NCI-H510A (cell line): ENCODE measurements around the gene MYNN.

Experiments
- DNase-seq: peaks from one replicate; lab custom pipeline; 2025; lab: John Stamatoyannopoulos, UW

Gene MYNN

GRCh38 chr3:169777822-169778221 lies 4.6 kb downstream of the MYNN start:
- no peak for DNase-seq

DNA sequence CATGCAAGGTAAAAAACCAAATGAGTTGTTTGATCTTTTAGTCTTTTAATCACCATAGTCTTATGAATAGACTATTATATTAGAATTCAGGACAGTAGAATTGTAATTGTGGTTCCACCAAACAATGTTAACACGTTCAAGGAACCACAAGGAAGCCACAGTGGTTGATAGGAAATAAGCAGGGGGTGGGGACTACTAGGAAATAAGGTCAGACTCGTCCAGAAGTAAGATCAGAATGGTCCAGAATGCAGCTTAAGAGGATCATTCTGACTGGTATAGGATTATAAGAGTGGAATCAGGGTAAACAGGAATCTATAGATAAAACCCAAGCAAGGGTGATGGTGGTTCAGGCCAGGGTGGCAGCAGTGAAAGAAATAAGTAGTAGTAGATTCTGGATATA lies 7.5 kb downstream of the MYNN start:
- DNase-seq, result no peak

- no peak for DNase-seq
Observed at GRCh38 chr3:169781209-169781855, 8.1 kb downstream of the MYNN start.

DNA sequence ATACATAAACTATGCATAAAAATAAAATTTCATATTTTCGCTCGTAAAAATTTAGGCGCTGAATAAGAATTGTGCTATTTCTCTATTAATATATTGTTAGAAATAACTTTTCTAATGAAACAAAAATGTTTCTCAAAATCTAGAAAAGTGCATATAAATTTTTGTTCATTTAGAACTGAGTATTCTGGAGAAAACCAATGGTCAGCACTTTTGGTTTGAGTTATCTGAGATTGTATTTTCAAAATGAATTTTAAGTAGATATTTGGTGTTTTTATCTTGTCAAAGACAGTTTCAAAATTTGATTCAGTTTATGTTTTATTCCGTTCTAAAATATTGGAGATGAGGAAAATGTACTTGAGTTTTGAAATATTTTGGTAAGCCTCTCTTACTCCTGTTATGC lies 13.9 kb downstream of the MYNN start:
- DNase-seq, result no peak

DNA sequence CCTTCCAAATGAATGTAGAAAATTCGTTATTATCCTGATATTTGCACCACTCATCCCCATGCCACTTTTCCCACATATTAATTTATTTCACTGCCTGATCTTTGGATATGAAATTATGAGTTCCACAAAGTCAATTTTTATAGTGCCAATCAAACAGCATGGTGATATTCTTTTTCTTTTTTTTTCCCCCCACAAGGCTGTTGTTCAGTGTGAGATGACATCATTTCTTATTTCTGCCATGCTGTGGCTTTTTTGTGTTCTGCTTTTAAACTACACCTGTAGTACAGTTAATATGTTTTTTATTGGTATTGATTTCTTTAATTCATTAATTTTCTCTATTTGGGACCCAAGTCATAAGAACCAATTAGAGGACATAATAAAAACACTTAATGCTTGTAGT lies 14.6 kb downstream of the MYNN start:
- no peak for DNase-seq

DNA sequence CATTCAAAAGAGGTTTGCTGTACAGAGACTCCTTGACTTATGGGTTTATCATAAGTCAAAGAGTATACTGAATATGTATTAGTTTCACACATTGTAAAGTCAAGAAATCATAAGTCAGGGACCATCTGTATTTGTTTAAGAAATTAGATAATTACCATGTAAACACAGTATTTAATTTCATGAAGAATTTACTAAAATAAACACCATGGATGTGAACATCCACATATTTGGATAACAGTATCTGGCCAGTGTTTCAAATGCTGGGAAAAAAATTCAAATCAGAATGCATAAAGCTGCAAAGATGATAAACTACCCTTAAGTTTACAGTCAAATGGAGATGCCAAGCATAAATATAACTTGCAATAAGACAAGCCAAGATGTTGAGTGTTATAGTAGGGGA lies 17.0 kb downstream of the MYNN start:
- no peak for DNase-seq

DNA sequence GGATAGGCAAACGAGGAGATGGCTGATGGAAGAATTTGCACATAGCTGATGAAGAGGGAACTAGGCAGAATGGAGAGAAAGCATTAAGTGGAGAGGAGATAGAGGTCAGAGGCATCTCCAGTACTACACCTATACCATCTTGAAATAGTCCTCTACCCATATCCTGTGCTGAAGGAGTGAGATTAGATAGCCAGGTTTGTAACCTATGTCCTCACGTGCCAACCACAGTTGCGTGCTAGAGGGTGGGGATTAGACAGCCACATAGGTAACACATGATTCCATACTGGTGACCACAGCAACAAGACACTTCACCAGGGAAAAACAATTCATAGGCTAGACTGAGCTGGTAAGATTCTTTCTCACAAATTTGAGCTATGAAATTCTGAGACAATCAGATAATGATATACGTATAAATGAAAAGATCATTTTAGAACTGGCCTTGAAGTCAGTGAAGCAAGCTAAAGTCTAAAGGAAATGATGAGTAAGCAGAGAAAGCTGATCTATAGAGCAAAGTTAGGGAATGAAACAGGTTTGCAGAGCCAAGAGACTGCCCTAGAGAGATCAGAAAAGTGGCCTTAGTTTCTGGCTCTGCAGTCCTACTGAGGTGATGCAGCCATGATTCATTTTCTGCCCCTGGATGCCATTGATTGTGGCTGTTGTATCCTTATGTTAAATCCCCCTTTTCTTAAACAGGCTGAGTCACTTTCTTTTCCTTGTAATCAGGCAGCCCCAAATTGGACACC lies 17.7 kb downstream of the MYNN start:
- DNase-seq, result no peak

GRCh38 chr3:169792359-169792758 lies 19.2 kb downstream of the MYNN start:
- DNase-seq, result no peak

- DNase-seq, result no peak
Observed at GRCh38 chr3:169804681-169805080, 31.5 kb downstream of the MYNN start.

DNA sequence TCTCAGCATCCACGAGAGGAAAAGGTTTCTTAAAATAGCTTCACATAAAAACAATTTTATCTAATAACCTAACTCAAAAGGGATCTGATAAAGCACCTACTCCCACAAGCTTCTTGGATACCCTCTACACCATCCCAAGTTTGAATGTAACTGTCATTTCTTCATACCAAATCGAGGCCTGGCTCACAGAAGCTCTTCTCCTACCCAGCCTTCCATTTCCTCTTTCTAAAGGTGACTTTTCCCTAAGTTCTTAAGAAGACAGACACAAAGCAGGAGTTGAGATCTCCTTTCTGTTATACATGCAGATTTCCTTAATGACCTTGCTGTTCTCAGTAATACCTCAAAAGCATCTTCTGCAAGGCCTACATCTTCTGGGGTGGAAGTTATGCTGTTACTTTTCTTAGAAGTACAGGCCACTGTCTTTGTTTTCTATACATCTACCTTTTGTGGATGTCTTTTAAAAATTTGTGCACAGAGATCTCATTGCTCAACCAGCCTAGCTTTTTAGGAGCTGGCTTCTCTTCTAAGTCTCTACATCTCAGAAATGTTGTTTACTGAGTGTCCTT lies 36.1 kb downstream of the MYNN start:
- no peak for DNase-seq

GRCh38 chr3:169811631-169812331 lies 38.6 kb downstream of the MYNN start:
- DNase-seq, result peak; percentile 30

- peak; percentile 90 for DNase-seq
Observed at GRCh38 chr3:169812332-169813235, 39.4 kb downstream of the MYNN start, which contains the start of the genes LRRC34 and LRRIQ4. Gene LRRC34, minus strand, starts transcription at chr3:169812904. Its CDS starts 356 bp downstream, at chr3:169812548. Gene LRRIQ4, plus strand, starts transcription at chr3:169812870. Its CDS starts 9,052 bp downstream, at chr3:169821922.

DNA sequence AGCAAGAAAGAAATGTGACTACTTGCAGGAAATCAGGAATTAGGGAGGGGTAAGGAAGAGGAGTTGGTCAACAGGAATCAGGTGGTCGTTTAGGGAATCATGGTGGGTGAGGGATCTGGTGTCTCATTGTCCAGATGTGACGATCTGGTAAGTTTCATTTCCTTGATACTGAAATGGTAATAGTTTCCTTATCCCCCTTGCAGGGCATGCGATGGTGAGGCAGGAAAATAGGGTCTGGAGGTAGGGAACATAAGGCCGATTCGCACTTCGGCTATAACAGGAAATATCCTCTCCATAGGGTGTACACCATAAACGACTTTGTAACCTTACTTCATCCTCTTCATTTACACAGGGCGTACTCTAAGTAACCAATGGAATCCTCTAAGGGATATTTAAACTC lies 40.1 kb downstream of the MYNN start:
- DNase-seq, result no peak

DNA sequence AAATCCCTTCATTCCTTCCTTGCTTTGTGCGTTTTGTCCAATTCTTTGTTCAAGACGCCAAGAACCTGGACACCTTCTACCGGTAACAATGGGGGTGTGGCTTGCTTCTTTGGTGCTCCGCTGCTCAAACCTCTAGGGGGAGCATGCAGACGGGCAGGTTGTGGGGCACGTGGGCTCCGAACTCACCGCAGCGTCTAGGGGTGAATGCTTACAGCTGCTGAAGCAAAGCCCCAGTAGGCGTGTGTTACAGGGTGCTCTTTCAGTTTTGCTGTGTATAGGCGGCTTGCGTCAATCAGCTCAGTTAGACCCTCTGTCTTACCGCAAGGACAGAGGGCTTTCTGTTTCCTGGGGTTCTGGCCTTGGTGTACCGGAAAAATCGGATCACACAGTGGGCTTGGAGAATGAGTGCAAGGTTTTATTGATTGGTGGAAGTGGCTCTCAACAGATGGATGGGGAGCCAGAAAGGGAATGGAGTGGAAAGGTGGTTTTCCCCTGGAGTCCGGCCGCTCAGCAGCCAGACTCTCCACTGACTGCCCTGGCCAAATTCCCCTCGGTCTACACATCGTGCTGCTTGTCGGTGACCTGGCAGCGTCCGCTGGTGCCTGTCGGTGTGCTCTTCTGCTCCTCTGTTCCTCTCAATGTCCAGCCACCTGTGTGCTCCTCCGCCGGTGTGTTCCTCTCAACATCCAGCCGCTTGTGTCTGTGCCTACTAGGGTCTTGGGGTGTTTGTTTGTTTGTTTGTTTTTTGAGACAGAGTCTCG lies 40.7 kb downstream of the MYNN start:
- peak; percentile 20 for DNase-seq

DNA sequence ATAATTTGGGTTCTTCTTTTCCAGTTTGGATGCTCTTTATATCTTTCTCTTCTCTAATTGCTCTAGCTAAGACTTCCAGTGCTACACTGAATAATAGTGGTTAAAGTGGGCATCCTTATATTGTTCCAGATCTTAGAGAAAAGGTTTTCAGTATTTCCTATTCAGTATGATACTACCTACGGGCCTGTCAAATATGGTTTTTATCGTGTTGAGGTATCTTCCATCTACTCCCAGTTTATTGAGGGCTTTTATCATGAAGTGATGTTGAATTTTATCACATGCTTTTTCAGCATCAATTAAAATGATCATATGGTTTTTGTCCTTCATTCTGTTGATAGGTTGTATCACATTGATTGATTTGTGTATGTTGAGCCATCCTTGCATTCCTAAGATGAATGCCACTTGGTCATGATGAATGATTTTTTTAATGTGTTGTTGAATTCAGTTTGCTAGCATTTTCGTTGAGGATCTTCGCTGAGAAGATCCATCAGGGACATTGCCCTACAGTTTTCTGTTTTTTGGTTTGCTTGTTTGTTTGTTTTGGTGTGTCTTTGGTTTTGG lies 42.5 kb downstream of the MYNN start:
- no peak for DNase-seq

DNA sequence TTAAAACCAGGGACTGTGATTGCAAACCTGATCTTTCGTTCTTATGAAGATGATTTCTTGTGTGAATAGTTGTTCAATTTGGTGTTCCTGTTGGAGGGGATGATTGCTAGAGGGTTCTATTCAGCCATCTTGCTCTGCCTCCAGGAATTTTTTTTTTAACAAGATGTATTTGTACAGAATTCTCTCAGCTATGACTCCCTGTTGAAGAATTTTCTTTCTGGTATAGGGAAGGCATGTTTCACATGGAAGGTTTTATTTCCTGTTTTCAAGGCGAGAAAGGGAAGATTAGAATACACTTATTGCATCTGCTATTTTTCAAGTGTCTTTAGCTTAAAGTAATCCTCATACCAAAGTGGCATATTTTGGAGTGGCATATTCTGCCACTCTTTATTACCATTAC lies 45.1 kb downstream of the MYNN start:
- no peak for DNase-seq

- DNase-seq, result peak; percentile 6
Observed at GRCh38 chr3:169822091-169822490, 48.9 kb downstream of the MYNN start.

- DNase-seq, result peak; percentile 78
Observed at GRCh38 chr3:169822540-169822939, 49.3 kb downstream of the MYNN start.

DNA sequence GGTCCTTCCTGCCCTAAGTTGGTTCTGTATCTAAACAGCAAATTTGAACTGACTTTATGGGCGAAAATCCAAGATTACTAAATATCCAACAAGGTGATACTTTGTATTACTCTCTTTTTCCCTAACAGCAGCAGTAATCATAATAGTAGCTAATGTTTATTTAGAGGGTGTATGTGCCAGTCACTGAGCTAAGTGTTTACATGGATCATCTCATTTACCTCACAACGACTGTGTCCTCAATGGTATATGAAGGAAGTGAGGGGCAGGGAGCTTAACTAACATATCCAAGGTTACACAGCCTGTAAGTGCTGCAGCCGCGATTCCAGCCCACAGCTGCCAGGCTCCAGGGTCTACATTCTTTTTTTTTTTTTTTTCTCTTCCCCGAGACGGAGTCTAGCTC lies 49.8 kb downstream of the MYNN start:
- peak; percentile 21 for DNase-seq

GRCh38 chr3:169825316-169825715 lies 52.1 kb downstream of the MYNN start:
- DNase-seq, result no peak
